B cell (primary cell): ENCODE data around the gene SERPINA12. TPM values are rescaled to one million over a fixed set of nuclear protein-coding genes. Genes with fewer than 3 reads are reported as not detected.

ENCODE experiments used
- ATAC-seq: fragments of 200-7000 bp; cut with Tn5 transposase; one replicate; pipeline ENCODE4 v1.10.0; 2021; ENCODE audit warnings: low read depth, mild to moderate bottlenecking, moderate number of reproducible peaks, moderate library complexity
- CTCF ChIA-PET: fragments of 350-600 bp; sonication (Branson Sonifier 250); formaldehyde crosslinking; loops from one replicate; lab custom pipeline; 2021; ENCODE audit warnings: antibody characterized with exemption, inconsistent platforms; lab: Charles Lee
- POLR2A ChIA-PET: fragments of 350-600 bp; sonication (Branson Sonifier 250); formaldehyde crosslinking; loops from one replicate; lab custom pipeline; 2021; ENCODE audit warnings: antibody characterized with exemption; lab: Charles Lee
- DNase-seq: peaks from one replicate; pipeline ENCODE4 v3.0.0; 2013
- H2AFZ ChIP-seq: 2 replicates; pipeline ENCODE4 v1.6.1; 2012; ENCODE audit warnings: mild to moderate bottlenecking, low read depth, low read length; ENCODE audit not compliant: insufficient read depth, poor library complexity, severe bottlenecking
- H3K27ac ChIP-seq, 2 donors: 1 replicate in 1 of 2; 2 replicates in 1 of 2; pipeline ENCODE4 v1.5.1; 2012 to 2013; ENCODE audit warnings: low read length in 2 of 2, mild to moderate bottlenecking in 2 of 2, moderate library complexity in 1 of 2
- H3K27me3 ChIP-seq, 4 experiments: fragments of 200-600 bp in 1 of 4; sonication (generic) in 1 of 4; replicated peaks in 1 of 4; 1 replicate in 2 of 4; 2 replicates in 2 of 4; pipeline versions ENCODE4 v1.6.1 to v1.7.0; 2013 to 2016; ENCODE audit warnings: low read length in 3 of 4, mild to moderate bottlenecking in 2 of 4, mixed read lengths in 1 of 4, moderate library complexity in 1 of 4; ENCODE audit not compliant: insufficient read depth in 4 of 4, control insufficient read depth in 3 of 4; ENCODE audit errors: control extremely low read depth in 1 of 4
- H3K36me3 ChIP-seq, 2 experiments: replicated peaks in 1 of 2; 1 replicate in 1 of 2; 2 replicates in 1 of 2; pipeline versions ENCODE4 v1.6.1 to v1.7.1; 2013; ENCODE audit warnings: low read length in 1 of 2; ENCODE audit not compliant: insufficient read depth in 2 of 2, control insufficient read depth in 1 of 2; ENCODE audit errors: control extremely low read depth in 1 of 2, extremely low read depth in 1 of 2
- H3K4me1 ChIP-seq, 2 donors: fragments of 200-600 bp in 1 of 2; sonication (generic) in 1 of 2; 1 replicate in 1 of 2; 2 replicates in 1 of 2; pipeline versions ENCODE4 v1.5.1 to v1.6.1; 2013 to 2017; ENCODE audit warnings: low read length in 2 of 2; ENCODE audit not compliant: control insufficient read depth in 2 of 2, insufficient read depth in 2 of 2
- H3K4me2 ChIP-seq: replicated peaks from 2 replicates; pipeline ENCODE3; 2012; ENCODE audit warnings: mild to moderate bottlenecking, low read depth, low read length; ENCODE audit not compliant: poor library complexity, severe bottlenecking
- H3K4me3 ChIP-seq, 5 experiments: fragments of 200-600 bp in 1 of 5; sonication (generic) in 1 of 5; 1 replicate in 3 of 5; 2 replicates in 2 of 5; pipeline versions ENCODE4 v1.5.1 to v1.7.0; 2011 to 2016; ENCODE audit warnings: low read length in 4 of 5, mild to moderate bottlenecking in 4 of 5, low read depth in 2 of 5, control low read depth in 1 of 5, moderate library complexity in 1 of 5; ENCODE audit not compliant: insufficient read depth in 1 of 5; ENCODE audit errors: control extremely low read depth in 1 of 5, extremely low read depth in 1 of 5
- H3K79me2 ChIP-seq: fragments of 200-600 bp; sonication (generic); one replicate; pipeline ENCODE4 v1.6.0; 2016; ENCODE audit warnings: low read length; ENCODE audit not compliant: control insufficient read depth, insufficient read depth
- H3K9ac ChIP-seq: fragments of 200-600 bp; sonication (generic); 2 replicates; pipeline ENCODE4 v1.6.1; 2017; ENCODE audit warnings: mild to moderate bottlenecking, low read length, moderate library complexity
- H3K9me3 ChIP-seq, 3 donors: one replicate each; pipeline versions ENCODE4 v1.6.1 to v1.7.1; 2013; ENCODE audit warnings: low read length in 2 of 3; ENCODE audit not compliant: control insufficient read depth in 2 of 3, insufficient read depth in 1 of 3; ENCODE audit errors: control extremely low read depth in 1 of 3
- H4K20me1 ChIP-seq: 2 replicates; pipeline ENCODE4 v1.6.0; 2012; ENCODE audit warnings: mild to moderate bottlenecking, low read length; ENCODE audit not compliant: insufficient read depth, control insufficient read depth, poor library complexity, severe bottlenecking
- H3K27ac Mint-ChIP-seq: one replicate; pipeline ENCODE4 v1.8.0; 2021; ENCODE audit warnings: mixed read lengths
- H3K27me3 Mint-ChIP-seq: one replicate; pipeline ENCODE4 v1.8.0; 2021; ENCODE audit warnings: mixed read lengths
- H3K4me1 Mint-ChIP-seq: one replicate; pipeline ENCODE4 v1.8.0; 2021; ENCODE audit warnings: mixed read lengths
- H3K4me3 Mint-ChIP-seq: one replicate; pipeline ENCODE4 v1.8.0; 2021; ENCODE audit warnings: mixed read lengths
- H3K9me3 Mint-ChIP-seq: one replicate; pipeline ENCODE4 v1.8.0; 2022; ENCODE audit warnings: mixed read lengths; ENCODE audit not compliant: insufficient read depth
- EZH2 ChIP-seq: IDR thresholded peaks from 2 replicates; pipeline ENCODE4 v1.6.1; 2012; ENCODE audit warnings: borderline replicate concordance, low read depth, mild to moderate bottlenecking, moderate library complexity, low read length; ENCODE audit not compliant: insufficient read depth, poor library complexity, severe bottlenecking
- WGBS: methylation state at CpG from one replicate; pipeline ENCODE4 v1.1.5; 2013; ENCODE audit warnings: missing lambda C conversion rate; ENCODE audit not compliant: insufficient coverage; 5-methylcytosine and 5-hydroxymethylcytosine counted together
- intact Hi-C: fragments of 100-400 bp; cut with micrococcal nuclease; formaldehyde crosslinking; loops from one replicate; pipeline ENCODE4 v1.10.0; 2022
- polyA plus RNA-seq: library from polyadenylated mRNA; depleted of rRNA; stranded (reverse); fragments of >200 nt; gene quantifications from 2 replicates; pipeline ENCODE4 v1.2.3, GENCODE V29; 2012
- total RNA-seq, 2 donors: library from RNA; stranded (reverse); fragments of 120-200 nt in 1 of 2; gene quantifications; 1 replicate in 1 of 2; 2 replicates in 1 of 2; pipeline versions ENCODE4 v1.2.3 to v1.2.4, GENCODE V29; 2013 to 2022
- TF ChIP-seq, protein P1 (sequence below): fragments of 200-600 bp; IDR thresholded peaks from one replicate; pipeline ENCODE4 v1.8.0; 2022; ENCODE audit warnings: antibody characterized with exemption, mild to moderate bottlenecking

The SERPINA12 gene
- total and polyA plus RNA-seq, 2 donors (not counting 1 experiment from before 2014, with no cell fraction given), result not detected

- H3K4me3 ChIP-seq, result no peak overlapping the region
- ChIA-PET CTCF (no interaction called here), POLR2A (no interaction called here)
- no peak overlapping the region for H3K27ac ChIP-seq
- ATAC-seq (no peak), DNase-seq (no peak)
- H3K27me3 ChIP-seq, result peaks cover 0 to 6% (median 0%) of the 10 kb centered on the region in 4 experiments
- no peaks in the 10 kb centered on the region for H3K27me3 Mint-ChIP-seq
- peaks cover 0 to 22% (median 2%) of the 10 kb centered on the region in 3 donors for H3K9me3 ChIP-seq
- peaks cover 0 to 17% of the 10 kb centered on the region in 2 donors for H3K4me1 ChIP-seq
- no peak overlapping the region for H3K4me2 ChIP-seq
- H4K20me1 ChIP-seq, result no peaks in the 10 kb centered on the region
- H3K4me3 Mint-ChIP-seq, result no peak overlapping the region
- TF ChIP-seq EZH2, result no peak
- no peak overlapping the region for H2AFZ ChIP-seq
- H3K36me3 ChIP-seq, result no peaks in the 10 kb centered on the region
- intact Hi-C loops, result no loop called here
- H3K9ac ChIP-seq, result no peak overlapping the region
- no peaks in the 10 kb centered on the region for H3K9me3 Mint-ChIP-seq
- no peak overlapping the region for H3K27ac Mint-ChIP-seq
- H3K79me2 ChIP-seq, result no peaks in the 10 kb centered on the region
- WGBS, result 67% methylated on average over 1 of the region's 2 CpGs
- peaks cover 27% of the 10 kb centered on the region for H3K4me1 Mint-ChIP-seq
Observed at GRCh38 chr14:94470311-94470710, 39.0 kb downstream of the SERPINA12 start.

DNA sequence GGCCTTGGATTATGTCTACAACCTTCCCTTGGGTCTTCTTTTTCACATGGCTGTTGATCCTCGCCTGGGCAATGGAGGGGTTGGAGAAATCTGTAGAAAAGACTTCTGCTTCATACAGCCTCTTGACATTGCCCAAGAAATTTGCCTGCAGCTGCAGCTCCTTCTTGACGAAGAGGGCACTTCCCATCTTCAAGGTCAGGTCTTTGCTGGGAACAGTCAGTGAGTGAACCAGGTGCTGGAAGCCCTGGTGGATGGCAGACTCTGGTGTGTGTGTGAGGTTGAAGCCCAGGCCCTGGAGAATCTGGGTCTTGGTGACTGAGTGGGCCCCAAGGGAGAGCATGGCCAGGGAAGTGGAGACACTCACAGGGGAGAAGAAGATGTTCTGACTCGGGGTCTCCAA is 40.0 kb downstream of the SERPINA12 start:
- H3K4me1 ChIP-seq, result peaks cover 0 to 14% of the 10 kb centered on the region in 2 donors
- no peak overlapping the region for H3K4me3 ChIP-seq
- no peak overlapping the region for H3K4me3 Mint-ChIP-seq
- no peaks in the 10 kb centered on the region for H4K20me1 ChIP-seq
- no peaks in the 10 kb centered on the region for H3K27me3 Mint-ChIP-seq
- no peaks in the 10 kb centered on the region for H3K79me2 ChIP-seq
- peaks cover 0 to 26% (median 8%) of the 10 kb centered on the region in 3 donors for H3K9me3 ChIP-seq
- CTCF ChIA-PET, result no interaction called here
- H3K27me3 ChIP-seq, result peaks cover 0 to 3% (median 0%) of the 10 kb centered on the region in 4 experiments
- TF ChIP-seq, protein P1, sequence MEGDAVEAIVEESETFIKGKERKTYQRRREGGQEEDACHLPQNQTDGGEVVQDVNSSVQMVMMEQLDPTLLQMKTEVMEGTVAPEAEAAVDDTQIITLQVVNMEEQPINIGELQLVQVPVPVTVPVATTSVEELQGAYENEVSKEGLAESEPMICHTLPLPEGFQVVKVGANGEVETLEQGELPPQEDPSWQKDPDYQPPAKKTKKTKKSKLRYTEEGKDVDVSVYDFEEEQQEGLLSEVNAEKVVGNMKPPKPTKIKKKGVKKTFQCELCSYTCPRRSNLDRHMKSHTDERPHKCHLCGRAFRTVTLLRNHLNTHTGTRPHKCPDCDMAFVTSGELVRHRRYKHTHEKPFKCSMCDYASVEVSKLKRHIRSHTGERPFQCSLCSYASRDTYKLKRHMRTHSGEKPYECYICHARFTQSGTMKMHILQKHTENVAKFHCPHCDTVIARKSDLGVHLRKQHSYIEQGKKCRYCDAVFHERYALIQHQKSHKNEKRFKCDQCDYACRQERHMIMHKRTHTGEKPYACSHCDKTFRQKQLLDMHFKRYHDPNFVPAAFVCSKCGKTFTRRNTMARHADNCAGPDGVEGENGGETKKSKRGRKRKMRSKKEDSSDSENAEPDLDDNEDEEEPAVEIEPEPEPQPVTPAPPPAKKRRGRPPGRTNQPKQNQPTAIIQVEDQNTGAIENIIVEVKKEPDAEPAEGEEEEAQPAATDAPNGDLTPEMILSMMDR, result no peak
- no peak for TF ChIP-seq EZH2
- H3K4me2 ChIP-seq, result no peak overlapping the region
- H3K9ac ChIP-seq, result no peak overlapping the region
- intact Hi-C loops, result no loop called here
- DNase-seq (no peak), ATAC-seq (no peak)
- H2AFZ ChIP-seq, result no peak overlapping the region
- no peaks in the 10 kb centered on the region for H3K36me3 ChIP-seq
- POLR2A ChIA-PET, result no interaction called here
- H3K4me1 Mint-ChIP-seq, result peaks cover 27% of the 10 kb centered on the region
- WGBS, result 75% methylated on average over 2 of the region's 3 CpGs
- peaks cover 4% of the 10 kb centered on the region for H3K9me3 Mint-ChIP-seq
- no peak overlapping the region for H3K27ac ChIP-seq
- no peak overlapping the region for H3K27ac Mint-ChIP-seq
